Upper lobe of right lung (tissue), 1 donor: ENCODE measurements around the gene OR51E2. TPM values are rescaled to one million over a fixed set of nuclear protein-coding genes. Genes with fewer than 3 reads are reported as not detected.

Experiments used
- ATAC-seq: fragments of 200-7000 bp; cut with Tn5 transposase; one replicate; pipeline ENCODE4 v1.9.1; 2020; ENCODE audit warnings: mild to moderate bottlenecking, moderate library complexity
- DNase-seq: peaks from one replicate; pipeline ENCODE4 v3.0.0-alpha.2; 2020
- H3K27ac ChIP-seq: fragments of 200-600 bp; one replicate; pipeline ENCODE4 v1.8.0; 2022
- H3K27me3 ChIP-seq: fragments of 200-600 bp; one replicate; pipeline ENCODE4 v1.8.0; 2022; ENCODE audit warnings: mild to moderate bottlenecking
- H3K36me3 ChIP-seq: fragments of 200-600 bp; one replicate; pipeline ENCODE4 v1.8.0; 2022
- H3K4me1 ChIP-seq: fragments of 200-600 bp; one replicate; pipeline ENCODE4 v1.8.0; 2022
- H3K4me3 ChIP-seq: fragments of 200-600 bp; one replicate; pipeline ENCODE4 v1.8.0; 2022; ENCODE audit warnings: mild to moderate bottlenecking
- H3K9me3 ChIP-seq: fragments of 200-600 bp; one replicate; pipeline ENCODE4 v1.8.0; 2022
- CTCF ChIP-seq: fragments of 200-600 bp; IDR thresholded peaks from one replicate; pipeline ENCODE4 v1.8.0; 2022; ENCODE audit warnings: antibody characterized with exemption
- intact Hi-C: fragments of 100-400 bp; cut with DNase I; formaldehyde crosslinking; loops from one replicate; pipeline ENCODE4 v1.11.0; 2022
- total RNA-seq: library from RNA; stranded (reverse); fragmentation: NEBNext Ultra II Directional; extraction: Animal tissue kit (Norgen Biotek cat#: 25700); gene quantifications from one replicate; pipeline ENCODE4 v1.2.1, GENCODE V29; 2021
- donor health status: DM: no; HTN: yes; CAD: no; lungs with severe emphysema.

Gene OR51E2
- total RNA-seq, 1 donor from 2014 or later: not detected

GRCh38 chr11:4684631-4685285, 12.9 kb downstream of the OR51E2 start:
- ATAC-seq (no peak), DNase-seq (no peak)
- H3K27ac ChIP-seq: no peak overlapping the region
- no peaks in the 10 kb centered on the region for H3K4me1 ChIP-seq
- H3K9me3 ChIP-seq: no peaks in the 10 kb centered on the region
- TF ChIP-seq CTCF: no peak
- intact Hi-C loops: no loop called here
- no peaks in the 10 kb centered on the region for H3K27me3 ChIP-seq
- H3K36me3 ChIP-seq: no peaks in the 10 kb centered on the region
- no peak overlapping the region for H3K4me3 ChIP-seq

GRCh38 chr11:4682623-4683419, 14.8 kb downstream of the OR51E2 start:
- no peak for ATAC-seq
- no peaks in the 10 kb centered on the region for H3K36me3 ChIP-seq
- H3K4me3 ChIP-seq: no peak overlapping the region
- no peak for DNase-seq
- H3K9me3 ChIP-seq: no peaks in the 10 kb centered on the region
- no peaks in the 10 kb centered on the region for H3K4me1 ChIP-seq
- intact Hi-C loops: no loop called here
- TF ChIP-seq CTCF: no peak
- H3K27me3 ChIP-seq: no peaks in the 10 kb centered on the region
- H3K27ac ChIP-seq: no peak overlapping the region

- no peaks in the 10 kb centered on the region for H3K27me3 ChIP-seq
- DNase-seq (no peak), ATAC-seq (no peak)
Observed at GRCh38 chr11:4680341-4680740, 17.3 kb downstream of the OR51E2 start.

GRCh38 chr11:4677948-4678347, 19.7 kb downstream of the OR51E2 start:
- no peak for TF ChIP-seq CTCF
- no peak for ATAC-seq
- intact Hi-C loops: no loop called here

More at GRCh38 chr11:4680341-4680740, 17.3 kb downstream of the OR51E2 start:
- no peaks in the 10 kb centered on the region for H3K9me3 ChIP-seq
- no peaks in the 10 kb centered on the region for H3K36me3 ChIP-seq
- H3K4me3 ChIP-seq: no peak overlapping the region
- intact Hi-C loops: no loop called here
- TF ChIP-seq CTCF: no peak
- no peaks in the 10 kb centered on the region for H3K4me1 ChIP-seq
- no peak overlapping the region for H3K27ac ChIP-seq

GRCh38 chr11:4673781-4674180, 23.9 kb downstream of the OR51E2 start:
- TF ChIP-seq CTCF: no peak
- ATAC-seq (no peak), DNase-seq (no peak)
- H3K36me3 ChIP-seq: no peaks in the 10 kb centered on the region
- H3K27ac ChIP-seq: no peak overlapping the region
- H3K4me1 ChIP-seq: no peaks in the 10 kb centered on the region
- no peak overlapping the region for H3K4me3 ChIP-seq
- no peaks in the 10 kb centered on the region for H3K27me3 ChIP-seq
- intact Hi-C loops: no loop called here
- no peaks in the 10 kb centered on the region for H3K9me3 ChIP-seq

More at GRCh38 chr11:4677948-4678347, 19.7 kb downstream of the OR51E2 start:
- H3K27me3 ChIP-seq: no peaks in the 10 kb centered on the region
- no peaks in the 10 kb centered on the region for H3K9me3 ChIP-seq
- no peaks in the 10 kb centered on the region for H3K4me1 ChIP-seq
- no peak overlapping the region for H3K4me3 ChIP-seq
- H3K27ac ChIP-seq: no peak overlapping the region
- no peaks in the 10 kb centered on the region for H3K36me3 ChIP-seq
- no peak for DNase-seq
